ENCODE measurements around the gene TTF1.
"Not testable (repeated sequence)": the region's sequence is repeated elsewhere in the genome, so short reads cannot be mapped to it uniquely, and the experiment has no call there.

Gene TTF1

GRCh38 chr9:132410642-132411041, 4.0 kb upstream of the TTF1 start:
- no peak for DNase-seq

- DNase-seq: peak; percentile 11
Observed at GRCh38 chr9:132409828-132410528, 3.3 kb upstream of the TTF1 start, which contains the start of gene CFAP77. TSS of gene CFAP77 (plus strand) at chr9:132410211. CDS start at chr9:132410272, 61 bp downstream.

GRCh38 chr9:132408521-132408920, 1.9 kb upstream of the TTF1 start:
- DNase-seq: no peak

- no peak for DNase-seq
Observed at GRCh38 chr9:132407196-132407595, 556 bp upstream of the TTF1 start.

- no peak for DNase-seq
Observed at GRCh38 chr9:132404228-132404881, 2.3 kb downstream of the TTF1 start.

GRCh38 chr9:132401824-132402223, 4.8 kb downstream of the TTF1 start:
- no peak for DNase-seq

- no peak for DNase-seq
Observed at GRCh38 chr9:132395560-132395959, 11.1 kb downstream of the TTF1 start.

GRCh38 chr9:132391449-132391848, 15.2 kb downstream of the TTF1 start:
- DNase-seq: no peak

- no peak for DNase-seq
Observed at GRCh38 chr9:132390966-132391365, 15.7 kb downstream of the TTF1 start.

GRCh38 chr9:132387133-132387532, 19.5 kb downstream of the TTF1 start:
- DNase-seq: no peak

GRCh38 chr9:132384376-132384775, 22.3 kb downstream of the TTF1 start:
- no peak for DNase-seq

- no peak for DNase-seq
Observed at GRCh38 chr9:132383462-132383883, 23.2 kb downstream of the TTF1 start.

- DNase-seq: no peak
Observed at GRCh38 chr9:132381966-132382541, 24.6 kb downstream of the TTF1 start.

GRCh38 chr9:132378416-132378815, 28.2 kb downstream of the TTF1 start:
- not testable (repeated sequence) for DNase-seq

GRCh38 chr9:132377769-132378168, 28.9 kb downstream of the TTF1 start:
- not testable (repeated sequence) for DNase-seq

GRCh38 chr9:132372177-132373095, 34.2 kb downstream of the TTF1 start:
- no peak for DNase-seq

GRCh38 chr9:132370592-132370991, 36.0 kb downstream of the TTF1 start:
- DNase-seq: no peak

- DNase-seq: no peak
Observed at GRCh38 chr9:132369421-132369820, 37.2 kb downstream of the TTF1 start.

- DNase-seq: no peak
Observed at GRCh38 chr9:132367613-132368313, 38.9 kb downstream of the TTF1 start.

GRCh38 chr9:132366481-132366880, 40.2 kb downstream of the TTF1 start:
- DNase-seq: no peak

GRCh38 chr9:132365986-132366385, 40.7 kb downstream of the TTF1 start:
- DNase-seq: no peak

GRCh38 chr9:132364068-132364467, 42.6 kb downstream of the TTF1 start:
- DNase-seq: no peak
